ENCODE measurements around the gene SLC38A3. TPM values are rescaled to one million over a fixed set of nuclear protein-coding genes. Genes with fewer than 3 reads are reported as not detected.
A peak's percentile ranks its signal among the peaks of the same experiment; 100 is the strongest.

SLC38A3 gene
- total and polyA plus RNA-seq, 2 donors (not counting 3 experiments of a cell fraction or from before 2014, with no cell fraction given) = 0.60 to 1.1 TPM

GRCh38 chr3:50155891-50156290 is 49.2 kb upstream of the SLC38A3 start:
- intact Hi-C loops (cut with micrococcal nuclease) (loop anchor here (1.0 to 5.0 kb wide), 2 partner anchors 33 to 81 kb away; partner anchors contain the start of gene GNAI2), dilution Hi-C loops (cut with MboI; ENCODE audit: extremely low pct_ligation_motif_present, low sequenced_read_pairs) (no loop called here)
- no peaks in the 10 kb centered on the region for H4K20me1 ChIP-seq (replicated peaks; ENCODE audit: control insufficient read depth, extremely low read depth, insufficient read depth, low read length)
- no peaks in the 10 kb centered on the region for H3K9me3 ChIP-seq (replicated peaks; ENCODE audit: control insufficient read depth, insufficient read depth, low read length)
- no peaks in the 10 kb centered on the region for H3K27me3 ChIP-seq (ENCODE audit: control insufficient read depth in 2 of 2, insufficient read depth in 2 of 2, low read length in 2 of 2)
- H3K4me2 ChIP-seq (ENCODE audit: insufficient read depth, low read length) = peak overlapping the region; percentile 78
- peak overlapping the region; percentile 39 for H3K9ac ChIP-seq (replicated peaks; ENCODE audit: extremely low read depth, insufficient read depth, low read length)
- peaks cover 47% of the 10 kb centered on the region for H3K79me2 ChIP-seq (ENCODE audit: control insufficient read depth, insufficient read depth, low read length)
- no TSS peak for BruUV-seq (replicated peaks)
- H3K27ac ChIP-seq (ENCODE audit: insufficient read depth, low read depth, low read length) = peak overlapping the region; percentile 40
- H2AFZ ChIP-seq (ENCODE audit: low read depth, low read length) = no peak overlapping the region
- H3K4me1 ChIP-seq (ENCODE audit: control insufficient read depth, extremely low read depth, insufficient read depth, low read length) = peaks cover 59% of the 10 kb centered on the region
- no peaks in the 10 kb centered on the region for H3K36me3 ChIP-seq (ENCODE audit: control insufficient read depth in 2 of 2, extremely low read depth in 1 of 2, insufficient read depth in 2 of 2, low read length in 2 of 2)
- peak; percentile 71 for FAIRE-seq
- H3K9me1 ChIP-seq (replicated peaks; ENCODE audit: control insufficient read depth, extremely low read depth, insufficient read depth, low read length) = no peaks in the 10 kb centered on the region
- TF ChIP-seq JUN (IDR thresholded peaks at IDR 0.05; ENCODE audit: borderline replicate concordance, insufficient read depth, insufficient read length, low read depth) = no peak
- peak; percentile 2 for TF ChIP-seq POLR2AphosphoS5 (IDR thresholded peaks at IDR 0.05; ENCODE audit: insufficient read depth, low read depth, low read length)
- H3K4me3 ChIP-seq (replicated peaks in 1 of 3; ENCODE audit: insufficient read depth in 1 of 3, low read depth in 1 of 3, low read length in 3 of 3) = peak overlapping the region; percentile 29 to 77 (median 77)
- DNase-seq (ENCODE audit: low read depth, low spot score) = peak; percentile 42
- CTCF ChIA-PET = interaction anchor here (0.9 to 3.6 kb wide), 10 partner anchors 9 to 71 kb away, joined by 3 to 36 read pairs (median 4); partner anchors contain the start of gene GNAT1
- POLR2A ChIA-PET = interaction anchor here (1.2 to 1.7 kb wide), 2 partner anchors 9 to 80 kb away, joined by 3 to 10 read pairs; no protein-coding TSS in a partner anchor

- dilution Hi-C loops (cut with MboI; ENCODE audit: extremely low pct_ligation_motif_present, low sequenced_read_pairs) = no loop called here
- TF ChIP-seq EZH2 (IDR thresholded peaks at IDR 0.05; ENCODE audit: borderline replicate concordance, low read depth, low read length, severe bottlenecking) (no peak), POLR2A (IDR thresholded peaks at IDR 0.05; ENCODE audit: low read depth, low read length) (peak; percentile 96), POLR2AphosphoS5 (IDR thresholded peaks at IDR 0.05; ENCODE audit: insufficient read depth, low read depth, low read length) (peak; percentile 85)
- FAIRE-seq = peak; percentile 96
- intact Hi-C loops (cut with micrococcal nuclease) = loop anchor here (5.0 kb wide), 1 partner anchor 80 kb away; the partner anchor contains the start of gene GNAI2
- peaks cover 56% of the 10 kb centered on the region for H3K79me2 ChIP-seq (ENCODE audit: control insufficient read depth, insufficient read depth, low read length)
- no peaks in the 10 kb centered on the region for H3K9me1 ChIP-seq (replicated peaks; ENCODE audit: control insufficient read depth, extremely low read depth, insufficient read depth, low read length)
- H3K4me3 ChIP-seq (replicated peaks in 1 of 3; ENCODE audit: insufficient read depth in 1 of 3, low read depth in 1 of 3, low read length in 3 of 3) = peak overlapping the region; percentile 29 to 77 (median 77)
- H2AFZ ChIP-seq (ENCODE audit: low read depth, low read length) = no peak overlapping the region
- H3K27me3 ChIP-seq (ENCODE audit: control insufficient read depth in 2 of 2, insufficient read depth in 2 of 2, low read length in 2 of 2) = no peaks in the 10 kb centered on the region
- H3K9ac ChIP-seq (replicated peaks; ENCODE audit: extremely low read depth, insufficient read depth, low read length) = peak overlapping the region; percentile 39
- peaks cover 68% of the 10 kb centered on the region for H3K4me1 ChIP-seq (ENCODE audit: control insufficient read depth, extremely low read depth, insufficient read depth, low read length)
- peaks cover 0 to 4% of the 10 kb centered on the region in 2 experiments for H3K36me3 ChIP-seq (ENCODE audit: control insufficient read depth in 2 of 2, extremely low read depth in 1 of 2, insufficient read depth in 2 of 2, low read length in 2 of 2)
- peak overlapping the region; percentile 78 for H3K4me2 ChIP-seq (ENCODE audit: insufficient read depth, low read length)
- POLR2A ChIA-PET = interaction anchor here (0.8 to 1.7 kb wide), 4 partner anchors 8 to 79 kb away, joined by 3 to 10 read pairs (median 3); no protein-coding TSS in a partner anchor
- no peaks in the 10 kb centered on the region for H3K9me3 ChIP-seq (replicated peaks; ENCODE audit: control insufficient read depth, insufficient read depth, low read length)
- H3K27ac ChIP-seq (ENCODE audit: insufficient read depth, low read depth, low read length) = peak overlapping the region; percentile 40
- CTCF ChIA-PET = interaction anchor here (1.2 to 3.6 kb wide), 11 partner anchors 8 to 38 kb away, joined by 3 to 36 read pairs (median 5); no protein-coding TSS in a partner anchor
- H4K20me1 ChIP-seq (replicated peaks; ENCODE audit: control insufficient read depth, extremely low read depth, insufficient read depth, low read length) = no peaks in the 10 kb centered on the region
- peak; percentile 54 for DNase-seq (ENCODE audit: low read depth, low spot score)
- TSS peak; percentile 65 for BruUV-seq (replicated peaks)
These were observed 48.2 kb upstream of the SLC38A3 start for GRCh38 chr3:50156549-50157493.
